Mesodermal cell (in vitro differentiated cells): Measurements from ENCODE around the gene DOCK1.

Experiments
- H3K27ac ChIP-seq: 2 replicates; pipeline ENCODE4 v1.7.0; 2013; ENCODE audit warnings: mild to moderate bottlenecking, low read depth, low read length, moderate library complexity; ENCODE audit not compliant: severe bottlenecking
- H3K36me3 ChIP-seq: 2 replicates; pipeline ENCODE4 v1.7.1; 2013; ENCODE audit warnings: mild to moderate bottlenecking, low read length, moderate library complexity; ENCODE audit not compliant: control insufficient read depth, insufficient read depth
- H3K4me1 ChIP-seq: one replicate; pipeline ENCODE4 v1.7.1; 2013; ENCODE audit warnings: mild to moderate bottlenecking, low read length; ENCODE audit not compliant: insufficient read depth, control insufficient read depth, poor library complexity, severe bottlenecking
- H3K4me3 ChIP-seq: 2 replicates; pipeline ENCODE4 v1.7.0; 2013; ENCODE audit warnings: low read length, control low read depth, mild to moderate bottlenecking; ENCODE audit not compliant: insufficient read depth, poor library complexity, severe bottlenecking; ENCODE audit errors: extremely low read depth
- H3K9me3 ChIP-seq: 2 replicates; pipeline ENCODE4 v1.7.1; 2013; ENCODE audit warnings: mild to moderate bottlenecking, low read length, moderate library complexity; ENCODE audit not compliant: control insufficient read depth
- WGBS, 2 experiments: methylation state at CpG; one replicate each; pipeline ENCODE4 v1.1.5; 2013; ENCODE audit warnings: missing lambda C conversion rate in 2 of 2; ENCODE audit not compliant: insufficient coverage in 2 of 2; 5-methylcytosine and 5-hydroxymethylcytosine counted together

Gene DOCK1

GRCh38 chr10:127189226-127189625 is 284.0 kb downstream of the DOCK1 start:
- Histone ChIP-seq H3K27ac (no peak overlapping the region), H3K9me3 (no peaks in the 10 kb centered on the region), H3K36me3 (no peaks in the 10 kb centered on the region), H3K4me1 (no peaks in the 10 kb centered on the region), H3K4me3 (no peak overlapping the region)

GRCh38 chr10:127190427-127190826 is 285.2 kb downstream of the DOCK1 start:
- no peak overlapping the region for H3K27ac ChIP-seq
- H3K4me1 ChIP-seq, result no peaks in the 10 kb centered on the region
- no peaks in the 10 kb centered on the region for H3K9me3 ChIP-seq
- 100% methylated on average over 1 of the region's 5 CpGs; no CpG with 5 or more reads in 1 of the 2 experiments for WGBS, 2 experiments
- H3K36me3 ChIP-seq, result no peaks in the 10 kb centered on the region
- no peak overlapping the region for H3K4me3 ChIP-seq

GRCh38 chr10:127193125-127193524 is 287.9 kb downstream of the DOCK1 start:
- H3K9me3 ChIP-seq, result no peaks in the 10 kb centered on the region
- no peak overlapping the region for H3K4me3 ChIP-seq
- H3K27ac ChIP-seq, result no peak overlapping the region
- WGBS, 2 experiments, result 82 to 84% methylated on average over 6 to 7 of the region's 7 CpGs
- peaks cover 9% of the 10 kb centered on the region for H3K4me1 ChIP-seq
- no peaks in the 10 kb centered on the region for H3K36me3 ChIP-seq

- 100% methylated on average over 1 to 2 of the region's 2 CpGs for WGBS, 2 experiments
- H3K9me3 ChIP-seq, result no peaks in the 10 kb centered on the region
Measured at GRCh38 chr10:127194111-127194510, 288.9 kb downstream of the DOCK1 start.

GRCh38 chr10:127194599-127194998 is 289.4 kb downstream of the DOCK1 start:
- 56 to 69% methylated on average over 14 to 16 of the region's 16 CpGs for WGBS, 2 experiments

More at GRCh38 chr10:127194111-127194510, 288.9 kb downstream of the DOCK1 start:
- Histone ChIP-seq H3K4me3 (no peak overlapping the region), H3K4me1 (peaks cover 9% of the 10 kb centered on the region), H3K36me3 (no peaks in the 10 kb centered on the region), H3K27ac (no peak overlapping the region)

GRCh38 chr10:127195041-127195506 is 289.8 kb downstream of the DOCK1 start:
- Histone ChIP-seq H3K4me1 (peaks cover 9% of the 10 kb centered on the region), H3K9me3 (no peaks in the 10 kb centered on the region), H3K36me3 (no peaks in the 10 kb centered on the region), H3K27ac (no peak overlapping the region), H3K4me3 (peak overlapping the region; percentile 37)
- WGBS, 2 experiments, result 2% methylated on average over 19 to 21 of the region's 28 CpGs

More at GRCh38 chr10:127194599-127194998, 289.4 kb downstream of the DOCK1 start:
- Histone ChIP-seq H3K27ac (no peak overlapping the region), H3K4me3 (no peak overlapping the region), H3K9me3 (no peaks in the 10 kb centered on the region), H3K4me1 (peaks cover 9% of the 10 kb centered on the region), H3K36me3 (no peaks in the 10 kb centered on the region)

- WGBS, 2 experiments, result 1% methylated on average over 72 to 90 of the region's 91 CpGs
- no peak overlapping the region for H3K27ac ChIP-seq
- peaks cover 9% of the 10 kb centered on the region for H3K4me1 ChIP-seq
- no peaks in the 10 kb centered on the region for H3K9me3 ChIP-seq
- H3K36me3 ChIP-seq, result no peaks in the 10 kb centered on the region
- H3K4me3 ChIP-seq, result peak overlapping the region; percentile 37
Measured at GRCh38 chr10:127195571-127196281, 290.5 kb downstream of the DOCK1 start.

GRCh38 chr10:127196282-127197153 is 291.3 kb downstream of the DOCK1 start, which contains the start of gene INSYN2A:
TSS of gene INSYN2A (minus strand) at chr10:127196591. CDS start at chr10:127176395, 20,196 bp downstream.
- Histone ChIP-seq H3K9me3 (no peaks in the 10 kb centered on the region), H3K4me1 (peaks cover 9% of the 10 kb centered on the region), H3K27ac (no peak within 1 kb of the TSS), H3K36me3 (no peaks in the 10 kb centered on the region), H3K4me3 (peak within 1 kb of the TSS; percentile 40)
- WGBS, 2 experiments, result 2 to 3% methylated on average over 34 to 43 of the region's 81 CpGs

- no CpG with 5 or more reads among the region's 5 CpGs for WGBS, 2 experiments
- H3K4me3 ChIP-seq, result peak overlapping the region; percentile 40
Measured at GRCh38 chr10:127197154-127197432, 291.9 kb downstream of the DOCK1 start.

GRCh38 chr10:127198307-127198706 is 293.1 kb downstream of the DOCK1 start:
- H3K27ac ChIP-seq, result no peak overlapping the region
- H3K36me3 ChIP-seq, result peaks cover 3% of the 10 kb centered on the region
- H3K4me3 ChIP-seq, result no peak overlapping the region
- H3K4me1 ChIP-seq, result peaks cover 9% of the 10 kb centered on the region
- no peaks in the 10 kb centered on the region for H3K9me3 ChIP-seq
- WGBS, 2 experiments, result 89 to 94% methylated on average over 4 to 5 of the region's 5 CpGs

More at GRCh38 chr10:127197154-127197432, 291.9 kb downstream of the DOCK1 start:
- Histone ChIP-seq H3K36me3 (no peaks in the 10 kb centered on the region), H3K27ac (no peak overlapping the region), H3K9me3 (no peaks in the 10 kb centered on the region), H3K4me1 (peaks cover 9% of the 10 kb centered on the region)
